ENCODE data around the gene DOCK4.
A peak's percentile ranks its signal among the peaks of the same experiment; 100 is the strongest.

The DOCK4 gene

GRCh38 chr7:111752022-111752582 is 454.1 kb downstream of the DOCK4 start:
- DNase-seq, result peak; percentile 31

GRCh38 chr7:111750878-111751277 is 455.3 kb downstream of the DOCK4 start:
- no peak for DNase-seq

- no peak for DNase-seq
Observed at GRCh38 chr7:111750228-111750627, 456.0 kb downstream of the DOCK4 start.

- no peak for DNase-seq
Observed at GRCh38 chr7:111749625-111750024, 456.6 kb downstream of the DOCK4 start.

- no peak for DNase-seq
Observed at GRCh38 chr7:111747718-111748117, 458.5 kb downstream of the DOCK4 start.

- no peak for DNase-seq
Observed at GRCh38 chr7:111746950-111747349, 459.2 kb downstream of the DOCK4 start.

- no peak for DNase-seq
Observed at GRCh38 chr7:111744501-111745155, 461.6 kb downstream of the DOCK4 start.

- DNase-seq, result no peak
Observed at GRCh38 chr7:111743244-111743847, 462.9 kb downstream of the DOCK4 start.

- DNase-seq, result peak; percentile 73
Observed at GRCh38 chr7:111741811-111742240, 464.4 kb downstream of the DOCK4 start.

GRCh38 chr7:111740942-111741341 is 465.3 kb downstream of the DOCK4 start:
- no peak for DNase-seq

GRCh38 chr7:111736552-111736874 is 469.7 kb downstream of the DOCK4 start:
- DNase-seq, result no peak

- DNase-seq, result peak; percentile 42
Observed at GRCh38 chr7:111735661-111736551, 470.3 kb downstream of the DOCK4 start.

- no peak for DNase-seq
Observed at GRCh38 chr7:111734954-111735660, 471.1 kb downstream of the DOCK4 start.

- no peak for DNase-seq
Observed at GRCh38 chr7:111732923-111733322, 473.3 kb downstream of the DOCK4 start.

GRCh38 chr7:111730476-111731300 is 475.5 kb downstream of the DOCK4 start:
- DNase-seq, result no peak

GRCh38 chr7:111730057-111730456 is 476.1 kb downstream of the DOCK4 start:
- DNase-seq, result no peak

GRCh38 chr7:111729483-111729882 is 476.7 kb downstream of the DOCK4 start:
- no peak for DNase-seq

GRCh38 chr7:111728635-111728995 is 477.6 kb downstream of the DOCK4 start:
- DNase-seq, result no peak

GRCh38 chr7:111727905-111728634 is 478.1 kb downstream of the DOCK4 start:
- no peak for DNase-seq

GRCh38 chr7:111718886-111719285 is 487.3 kb downstream of the DOCK4 start:
- DNase-seq, result no peak

GRCh38 chr7:111711426-111712065 is 494.7 kb downstream of the DOCK4 start:
- DNase-seq, result no peak

All from NCI-H2107 (cell line).